H1 (cell line): Measurements from ENCODE around the gene SLU7. TPM values are rescaled to one million over a fixed set of nuclear protein-coding genes. Genes with fewer than 3 reads are reported as not detected.
A peak's percentile ranks its signal among the peaks of the same experiment; 100 is the strongest.

Experiments
- CTCF ChIA-PET: fragments of 300-600 bp; sonication (Branson Sonifier 250); formaldehyde crosslinking; loops from one replicate; lab custom pipeline; 2021; ENCODE audit not compliant: partially characterized antibody; lab: Charles Lee
- POLR2A ChIA-PET: fragments of 300-600 bp; sonication (Branson Sonifier 250); formaldehyde crosslinking; loops from one replicate; lab custom pipeline; 2021; ENCODE audit warnings: inconsistent platforms; ENCODE audit not compliant: partially characterized antibody; lab: Charles Lee
- DNase-seq, 2 experiments: peaks; one replicate each; pipeline versions ENCODE4 v3.0.0 to v3.0.0-alpha.2; 2010 to 2022; ENCODE audit warnings: low spot score in 2 of 2, low read depth in 1 of 2, mixed read lengths in 1 of 2
- FAIRE-seq: peaks from 2 replicates; lab custom pipeline; 2011; peaks lifted over from hg19 to GRCh38; lab: Jason Lieb, UNC
- H2AFZ ChIP-seq: 2 replicates; pipeline ENCODE4 v1.8.1; 2012; ENCODE audit warnings: low read length, inconsistent platforms
- H2AK5ac ChIP-seq: 2 replicates; pipeline ENCODE4 v1.6.1; 2013; ENCODE audit warnings: low read depth, low read length
- H2BK120ac ChIP-seq: replicated peaks from 2 replicates; pipeline ENCODE3; 2013; ENCODE audit warnings: low read depth, low read length, inconsistent platforms
- H2BK12ac ChIP-seq: 2 replicates; pipeline ENCODE4 v1.6.1; 2013; ENCODE audit warnings: low read depth, low read length
- H2BK15ac ChIP-seq: 2 replicates; pipeline ENCODE4 v1.6.1; 2013; ENCODE audit warnings: low read length
- H2BK20ac ChIP-seq: 2 replicates; pipeline ENCODE4 v1.6.1; 2013; ENCODE audit warnings: low read length
- H2BK5ac ChIP-seq: 2 replicates; pipeline ENCODE4 v1.6.1; 2013; ENCODE audit warnings: low read depth, low read length
- H3K14ac ChIP-seq: 2 replicates; pipeline ENCODE4 v1.6.1; 2013; ENCODE audit warnings: inconsistent platforms; ENCODE audit not compliant: insufficient read length
- H3K18ac ChIP-seq: 2 replicates; pipeline ENCODE4 v1.6.1; 2013; ENCODE audit warnings: low read length; ENCODE audit errors: extremely low read depth
- H3K23ac ChIP-seq: 2 replicates; pipeline ENCODE4 v1.6.1; 2013; ENCODE audit warnings: inconsistent platforms; ENCODE audit not compliant: insufficient read length
- H3K23me2 ChIP-seq: 2 replicates; pipeline ENCODE4 v1.6.1; 2013; ENCODE audit warnings: low read depth, low read length
- H3K27ac ChIP-seq: 2 replicates; pipeline ENCODE4 v1.6.1; 2011; ENCODE audit warnings: low read depth, low read length, inconsistent platforms
- H3K27me3 ChIP-seq, 4 experiments: replicated peaks in 1 of 4; 1 replicate in 1 of 4; 2 replicates in 3 of 4; pipeline versions ENCODE4 v1.6.1 to v1.8.1; 2011 to 2013; ENCODE audit warnings: low read length in 3 of 4, mild to moderate bottlenecking in 3 of 4, inconsistent platforms in 2 of 4, mixed read lengths in 2 of 4, moderate library complexity in 1 of 4; ENCODE audit not compliant: control insufficient read depth in 3 of 4, insufficient read depth in 3 of 4; ENCODE audit errors: extremely low read depth in 1 of 4
- H3K36me3 ChIP-seq, 4 experiments: 2 replicates each; pipeline versions ENCODE4 v1.6.1 to v1.8.1; 2011 to 2013; ENCODE audit warnings: mild to moderate bottlenecking in 4 of 4, low read length in 3 of 4, moderate library complexity in 2 of 4, control low read depth in 1 of 4, inconsistent platforms in 1 of 4; ENCODE audit not compliant: insufficient read depth in 4 of 4, control insufficient read depth in 2 of 4
- H3K4ac ChIP-seq: replicated peaks from 2 replicates; pipeline ENCODE3; 2013; ENCODE audit warnings: low read length, low read depth, mixed read lengths, inconsistent platforms; ENCODE audit not compliant: insufficient read length
- H3K4me1 ChIP-seq, 4 experiments: replicated peaks in 1 of 4; 1 replicate in 1 of 4; 2 replicates in 3 of 4; pipeline versions ENCODE4 v1.6.1 to v1.8.1; 2011 to 2013; ENCODE audit warnings: low read length in 3 of 4, inconsistent platforms in 2 of 4, mixed read lengths in 1 of 4; ENCODE audit not compliant: insufficient read depth in 4 of 4, control insufficient read depth in 3 of 4
- H3K4me2 ChIP-seq, 2 experiments: 2 replicates each; pipeline versions ENCODE4 v1.6.1 to v1.8.1; 2011 to 2013; ENCODE audit warnings: low read depth in 2 of 2, low read length in 2 of 2, control low read depth in 1 of 2, inconsistent platforms in 1 of 2, mild to moderate bottlenecking in 1 of 2; ENCODE audit not compliant: insufficient read depth in 1 of 2
- H3K4me3 ChIP-seq, 4 experiments: fragments of 200-600, 300-600 bp in 1 of 4; sonication (generic), shearing (Covaris generic), sonication (Bioruptor Twin) in 1 of 4; 2 replicates each; pipeline versions ENCODE4 v1.5.1 to v1.8.1; 2011 to 2016; ENCODE audit warnings: low read length in 4 of 4, low read depth in 3 of 4, control low read depth in 2 of 4, inconsistent platforms in 2 of 4, mild to moderate bottlenecking in 2 of 4, mixed read lengths in 1 of 4, moderate library complexity in 1 of 4; ENCODE audit not compliant: insufficient read depth in 2 of 4; ENCODE audit errors: extremely low read depth in 1 of 4
- H3K56ac ChIP-seq: replicated peaks from 2 replicates; pipeline ENCODE3; 2013; ENCODE audit warnings: low read depth, mild to moderate bottlenecking, mixed read lengths, low read length, inconsistent platforms; ENCODE audit not compliant: insufficient read length
- H3K79me1 ChIP-seq: 2 replicates; pipeline ENCODE4 v1.6.1; 2013; ENCODE audit warnings: low read depth, low read length, control low read depth
- H3K79me2 ChIP-seq, 2 experiments: 2 replicates each; pipeline versions ENCODE4 v1.6.1 to v1.8.1; 2012 to 2013; ENCODE audit warnings: low read length in 2 of 2, mild to moderate bottlenecking in 2 of 2, inconsistent platforms in 1 of 2; ENCODE audit not compliant: insufficient read depth in 2 of 2, control insufficient read depth in 1 of 2
- H3K9ac ChIP-seq, 4 experiments: replicated peaks in 1 of 4; 1 replicate in 1 of 4; 2 replicates in 3 of 4; pipeline versions ENCODE4 v1.6.1 to v1.8.1; 2011 to 2013; ENCODE audit warnings: low read depth in 3 of 4, low read length in 3 of 4, control low read depth in 2 of 4, mild to moderate bottlenecking in 2 of 4, moderate library complexity in 2 of 4, inconsistent platforms in 1 of 4; ENCODE audit errors: extremely low read depth in 1 of 4
- H3K9me3 ChIP-seq, 2 experiments: 2 replicates each; pipeline versions ENCODE4 v1.6.1 to v1.8.1; 2012 to 2013; ENCODE audit warnings: mild to moderate bottlenecking in 2 of 2, moderate library complexity in 2 of 2, control low read depth in 1 of 2, inconsistent platforms in 1 of 2, low read depth in 1 of 2, low read length in 1 of 2, mixed read lengths in 1 of 2; ENCODE audit not compliant: insufficient read depth in 2 of 2
- H4K20me1 ChIP-seq, 2 experiments: replicated peaks in 1 of 2; 2 replicates each; pipeline versions ENCODE3 to v1.8.1; 2011 to 2013; ENCODE audit warnings: inconsistent platforms in 2 of 2, low read length in 2 of 2, mild to moderate bottlenecking in 1 of 2; ENCODE audit not compliant: insufficient read depth in 2 of 2, control insufficient read depth in 1 of 2
- H4K5ac ChIP-seq: 2 replicates; pipeline ENCODE4 v1.6.1; 2013; ENCODE audit warnings: low read length, low read depth, mixed read lengths, inconsistent platforms; ENCODE audit not compliant: insufficient read length
- H4K8ac ChIP-seq: 2 replicates; pipeline ENCODE4 v1.8.0; 2013; ENCODE audit warnings: mild to moderate bottlenecking, moderate library complexity, low read length, inconsistent platforms; ENCODE audit not compliant: insufficient read depth; ENCODE audit errors: extremely low read depth
- H4K91ac ChIP-seq: replicated peaks from 2 replicates; pipeline ENCODE3; 2013; ENCODE audit warnings: low read length, mixed read lengths, inconsistent platforms; ENCODE audit not compliant: insufficient read length
- BCL11A ChIP-seq, 2 experiments: IDR thresholded peaks; one replicate each; pipeline ENCODE4 v1.6.1; 2011; ENCODE audit warnings: low read depth in 2 of 2, low read length in 2 of 2, mild to moderate bottlenecking in 2 of 2
- CHD1 ChIP-seq: IDR thresholded peaks from 2 replicates; pipeline ENCODE4 v1.6.1; 2012; ENCODE audit warnings: low read depth, low read length, improper control_type of control experiment
- CTBP2 ChIP-seq: IDR thresholded peaks from 2 replicates; pipeline ENCODE4 v1.7.0; 2011; ENCODE audit warnings: borderline replicate concordance, mild to moderate bottlenecking, moderate library complexity, mixed read lengths, low read length; ENCODE audit not compliant: insufficient read depth, insufficient read length
- E2F6 ChIP-seq: IDR thresholded peaks from 2 replicates; pipeline ENCODE4 v1.6.1; 2012; ENCODE audit warnings: inconsistent platforms
- KDM5A ChIP-seq: fragments of 200-600 bp; IDR thresholded peaks from 2 replicates; pipeline ENCODE4 v1.7.1; 2012; ENCODE audit warnings: mild to moderate bottlenecking, low read length, inconsistent platforms, mixed read lengths
- POLR2A ChIP-seq, 2 experiments: IDR thresholded peaks; 1 replicate in 1 of 2; 2 replicates in 1 of 2; pipeline ENCODE4 v1.6.1; 2011; ENCODE audit warnings: low read depth in 2 of 2, low read length in 2 of 2, mild to moderate bottlenecking in 2 of 2; ENCODE audit errors: control extremely low read depth in 1 of 2
- RBBP5 ChIP-seq: IDR thresholded peaks from 2 replicates; pipeline ENCODE4 v1.7.1; 2012; ENCODE audit warnings: low read depth, mild to moderate bottlenecking, inconsistent platforms, low read length, moderate library complexity, borderline replicate concordance
- SP1 ChIP-seq: IDR thresholded peaks from 2 replicates; pipeline ENCODE4 v1.6.1; 2011; ENCODE audit warnings: low read depth, low read length
- SP4 ChIP-seq: IDR thresholded peaks from 2 replicates; pipeline ENCODE4 v1.6.1; 2012; ENCODE audit warnings: low read length, inconsistent platforms
- SUZ12 ChIP-seq: fragments of 200-600 bp; sonication (generic); IDR thresholded peaks from 2 replicates; pipeline ENCODE4 v1.6.1; 2012; ENCODE audit warnings: mild to moderate bottlenecking, inconsistent platforms, low read length, moderate library complexity, mixed read lengths
- TEAD4 ChIP-seq: IDR thresholded peaks from 2 replicates; pipeline ENCODE4 v1.6.1; 2012; ENCODE audit warnings: low read depth, low read length, inconsistent platforms, mixed read lengths
- USF2 ChIP-seq: IDR thresholded peaks from 2 replicates; pipeline ENCODE4 v1.6.1; 2011; ENCODE audit warnings: low read length, improper control_type of control experiment
- polyA plus RNA-seq, 7 experiments: library from polyadenylated mRNA; depleted of rRNA in 3 of 7; stranded (reverse) in 5 of 7; unstranded in 2 of 7; fragments of >200 nt in 5 of 7; fragments of 200-250 nt in 2 of 7; gene quantifications; 1 replicate in 5 of 7; 2 replicates in 1 of 7; 4 replicates in 1 of 7; pipeline versions ENCODE4 v1.2.1 to v1.2.3, GENCODE V29; 2011 to 2013; ENCODE audit warnings: missing spikeins in 2 of 7, mixed read lengths in 2 of 7
- total RNA-seq: library from RNA; stranded (reverse); fragmentation: NEBNext Ultra II Directional; extraction: Animal tissue kit (Norgen Biotek cat#: 25700); gene quantifications from 2 replicates; pipeline ENCODE4 v1.2.1, GENCODE V29; 2021
- TF ChIP-seq, protein P1 (sequence below): IDR thresholded peaks from 2 replicates; pipeline ENCODE4 v1.6.1; 2012; ENCODE audit warnings: low read length, inconsistent platforms

The SLU7 gene
- total and polyA plus RNA-seq, 2 of the 8 experiments (the other 6 are each of a cell fraction or from before 2014, with no cell fraction given), result 6.0 to 34.1 TPM

GRCh38 chr5:160452036-160452435, 33.2 kb upstream of the SLU7 start:
- no peak overlapping the region for H2AK5ac ChIP-seq
- H3K27ac ChIP-seq, result no peak overlapping the region
- H4K8ac ChIP-seq, result no peak overlapping the region
- H3K4me2 ChIP-seq, result no peak overlapping the region
- H2AFZ ChIP-seq, result no peak overlapping the region
- no peak overlapping the region for H2BK20ac ChIP-seq
- no peak overlapping the region for H3K4ac ChIP-seq
- no peak overlapping the region for H2BK12ac ChIP-seq
- H2BK120ac ChIP-seq, result no peak overlapping the region
- H4K5ac ChIP-seq, result no peak overlapping the region
- H3K4me1 ChIP-seq, result no peaks in the 10 kb centered on the region
- no peak overlapping the region for H3K56ac ChIP-seq
- H3K4me3 ChIP-seq, result no peak overlapping the region
- H2BK5ac ChIP-seq, result no peak overlapping the region
- no peaks in the 10 kb centered on the region for H4K20me1 ChIP-seq
- no peaks in the 10 kb centered on the region for H3K79me2 ChIP-seq
- no peak overlapping the region for H3K9ac ChIP-seq
- H3K14ac ChIP-seq, result no peak overlapping the region
- H3K79me1 ChIP-seq, result no peaks in the 10 kb centered on the region
- H3K23me2 ChIP-seq, result no peaks in the 10 kb centered on the region
- H4K91ac ChIP-seq, result no peak overlapping the region
- ChIA-PET CTCF (interaction anchor here (0.7 to 2.8 kb wide), 2 partner anchors 13 to 175 kb away, joined by 3 to 13 read pairs; no protein-coding TSS in a partner anchor), POLR2A (no interaction called here)
- H3K36me3 ChIP-seq, result no peaks in the 10 kb centered on the region
- no peak overlapping the region for H3K23ac ChIP-seq
- H2BK15ac ChIP-seq, result no peak overlapping the region
- peak in 1 of 2 experiments; percentile 22 for DNase-seq
- H3K9me3 ChIP-seq, result 0 out of 4 replicates have a peak, but pooled peaks cover 0 to 3% of the 10 kb centered on the region in 2 experiments
- no peak overlapping the region for H3K18ac ChIP-seq
- FAIRE-seq, result no peak
- no peaks in the 10 kb centered on the region for H3K27me3 ChIP-seq
- TF ChIP-seq RBBP5, result no peak
- TF ChIP-seq TEAD4, result no peak
- no peak for TF ChIP-seq KDM5A
- TF ChIP-seq E2F6, result no peak
- no peak for TF ChIP-seq BCL11A (IDR thresholded peaks at IDR 0.05; ENCODE audit: low read depth in 2 of 2, low read length in 2 of 2)
- no peak for TF ChIP-seq POLR2A (IDR thresholded peaks at IDR 0.05; ENCODE audit: control extremely low read depth in 1 of 2, low read depth in 2 of 2, low read length in 2 of 2)
- TF ChIP-seq, protein P1, sequence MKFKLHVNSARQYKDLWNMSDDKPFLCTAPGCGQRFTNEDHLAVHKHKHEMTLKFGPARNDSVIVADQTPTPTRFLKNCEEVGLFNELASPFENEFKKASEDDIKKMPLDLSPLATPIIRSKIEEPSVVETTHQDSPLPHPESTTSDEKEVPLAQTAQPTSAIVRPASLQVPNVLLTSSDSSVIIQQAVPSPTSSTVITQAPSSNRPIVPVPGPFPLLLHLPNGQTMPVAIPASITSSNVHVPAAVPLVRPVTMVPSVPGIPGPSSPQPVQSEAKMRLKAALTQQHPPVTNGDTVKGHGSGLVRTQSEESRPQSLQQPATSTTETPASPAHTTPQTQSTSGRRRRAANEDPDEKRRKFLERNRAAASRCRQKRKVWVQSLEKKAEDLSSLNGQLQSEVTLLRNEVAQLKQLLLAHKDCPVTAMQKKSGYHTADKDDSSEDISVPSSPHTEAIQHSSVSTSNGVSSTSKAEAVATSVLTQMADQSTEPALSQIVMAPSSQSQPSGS, result no peak
- no peak for TF ChIP-seq CHD1
- TF ChIP-seq SUZ12, result no peak
- no peak for TF ChIP-seq SP4
- no peak for TF ChIP-seq USF2
- no peak for TF ChIP-seq CTBP2
- no peak for TF ChIP-seq SP1
